ENCODE measurements around the gene NECTIN2.

DNA sequence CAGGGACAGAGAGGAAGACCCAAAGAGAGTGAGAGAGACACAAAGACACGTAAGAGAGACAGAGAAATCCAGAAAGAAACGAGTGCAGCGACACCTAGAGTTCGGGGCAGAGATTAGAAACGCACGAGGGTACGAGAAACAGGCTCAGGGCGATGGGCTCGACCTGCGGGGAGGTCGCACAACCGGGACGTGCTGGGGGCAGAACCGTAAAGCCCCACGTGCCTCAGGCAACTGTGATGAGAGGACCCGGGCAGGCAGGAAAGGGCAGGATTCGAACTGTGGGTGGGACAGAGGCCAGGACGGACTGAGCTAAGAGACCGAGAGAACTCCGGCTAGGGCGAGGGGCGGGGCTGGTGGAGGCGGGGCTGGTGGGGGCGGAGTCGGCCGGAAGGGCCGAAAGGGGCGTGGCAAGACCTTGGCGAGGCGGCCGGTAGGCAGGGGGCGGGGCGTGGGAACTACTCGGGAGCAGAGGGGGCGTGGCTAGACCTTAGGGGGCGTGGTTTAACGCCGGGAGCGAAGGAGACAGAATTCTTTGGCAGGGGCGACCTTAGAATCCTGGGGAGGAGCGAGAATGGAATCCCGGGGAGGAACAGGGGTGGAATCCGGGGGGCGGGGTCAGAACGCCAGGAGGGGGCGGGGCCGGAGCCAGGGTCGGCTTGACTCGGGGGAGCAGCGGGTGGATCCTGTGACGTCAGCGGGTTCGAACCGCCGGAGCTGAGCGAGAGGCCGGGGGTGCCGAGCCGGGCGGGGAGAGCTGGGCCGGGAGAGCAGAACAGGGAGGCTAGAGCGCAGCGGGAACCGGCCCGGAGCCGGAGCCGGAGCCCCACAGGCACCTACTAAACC is at the start of gene NECTIN2:
- TF ChIP-seq CREB5 (CRISPR knock-in tag; IDR thresholded peaks at IDR 0.05; ENCODE audit: low read depth) (no peak), CSRNP3 (CRISPR knock-in tag; IDR thresholded peaks at IDR 0.05) (no peak), GLIS3 (CRISPR knock-in tag; IDR thresholded peaks at IDR 0.05) (no peak), ARNTL (CRISPR knock-in tag; IDR thresholded peaks at IDR 0.05; ENCODE audit: borderline replicate concordance, low read depth) (no peak)
- TF ChIP-seq, protein P1, sequence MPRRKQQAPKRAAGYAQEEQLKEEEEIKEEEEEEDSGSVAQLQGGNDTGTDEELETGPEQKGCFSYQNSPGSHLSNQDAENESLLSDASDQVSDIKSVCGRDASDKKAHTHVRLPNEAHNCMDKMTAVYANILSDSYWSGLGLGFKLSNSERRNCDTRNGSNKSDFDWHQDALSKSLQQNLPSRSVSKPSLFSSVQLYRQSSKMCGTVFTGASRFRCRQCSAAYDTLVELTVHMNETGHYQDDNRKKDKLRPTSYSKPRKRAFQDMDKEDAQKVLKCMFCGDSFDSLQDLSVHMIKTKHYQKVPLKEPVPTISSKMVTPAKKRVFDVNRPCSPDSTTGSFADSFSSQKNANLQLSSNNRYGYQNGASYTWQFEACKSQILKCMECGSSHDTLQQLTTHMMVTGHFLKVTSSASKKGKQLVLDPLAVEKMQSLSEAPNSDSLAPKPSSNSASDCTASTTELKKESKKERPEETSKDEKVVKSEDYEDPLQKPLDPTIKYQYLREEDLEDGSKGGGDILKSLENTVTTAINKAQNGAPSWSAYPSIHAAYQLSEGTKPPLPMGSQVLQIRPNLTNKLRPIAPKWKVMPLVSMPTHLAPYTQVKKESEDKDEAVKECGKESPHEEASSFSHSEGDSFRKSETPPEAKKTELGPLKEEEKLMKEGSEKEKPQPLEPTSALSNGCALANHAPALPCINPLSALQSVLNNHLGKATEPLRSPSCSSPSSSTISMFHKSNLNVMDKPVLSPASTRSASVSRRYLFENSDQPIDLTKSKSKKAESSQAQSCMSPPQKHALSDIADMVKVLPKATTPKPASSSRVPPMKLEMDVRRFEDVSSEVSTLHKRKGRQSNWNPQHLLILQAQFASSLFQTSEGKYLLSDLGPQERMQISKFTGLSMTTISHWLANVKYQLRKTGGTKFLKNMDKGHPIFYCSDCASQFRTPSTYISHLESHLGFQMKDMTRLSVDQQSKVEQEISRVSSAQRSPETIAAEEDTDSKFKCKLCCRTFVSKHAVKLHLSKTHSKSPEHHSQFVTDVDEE (CRISPR knock-in tag; IDR thresholded peaks at IDR 0.05), result no peak

Measured in SK-N-SH treated with all-trans-retinoic acid at 6 μM for 48 hours (cell line).